Skeletal muscle satellite cell (primary cell): Measurements from ENCODE around the gene PAFAH1B2.
"Not testable (repeated sequence)": the region's sequence is repeated elsewhere in the genome, so short reads cannot be mapped to it uniquely, and the experiment has no call there.

Experiments
- H3K27me3 ChIP-seq: 2 replicates; pipeline ENCODE4 v1.7.0; 2013; ENCODE audit warnings: low read length; ENCODE audit not compliant: control insufficient read depth, insufficient read depth
- H3K36me3 ChIP-seq: 2 replicates; pipeline ENCODE4 v1.7.0; 2013; ENCODE audit warnings: mild to moderate bottlenecking, control low read depth, low read length; ENCODE audit not compliant: insufficient read depth
- H3K4me1 ChIP-seq: 2 replicates; pipeline ENCODE4 v1.7.0; 2013; ENCODE audit warnings: low read length; ENCODE audit not compliant: control insufficient read depth, insufficient read depth
- H3K4me2 ChIP-seq: 2 replicates; pipeline ENCODE4 v1.7.0; 2013; ENCODE audit warnings: mild to moderate bottlenecking, low read length
- H3K4me3 ChIP-seq: 2 replicates; pipeline ENCODE4 v1.7.0; 2013; ENCODE audit warnings: low read length
- H3K9ac ChIP-seq: 2 replicates; pipeline ENCODE4 v1.7.0; 2013; ENCODE audit warnings: mild to moderate bottlenecking, low read depth, low read length, moderate library complexity
- H3K9me3 ChIP-seq: replicated peaks from 2 replicates; pipeline ENCODE4 v1.7.0; 2013; ENCODE audit warnings: mild to moderate bottlenecking, control low read depth, low read length

The PAFAH1B2 gene

DNA sequence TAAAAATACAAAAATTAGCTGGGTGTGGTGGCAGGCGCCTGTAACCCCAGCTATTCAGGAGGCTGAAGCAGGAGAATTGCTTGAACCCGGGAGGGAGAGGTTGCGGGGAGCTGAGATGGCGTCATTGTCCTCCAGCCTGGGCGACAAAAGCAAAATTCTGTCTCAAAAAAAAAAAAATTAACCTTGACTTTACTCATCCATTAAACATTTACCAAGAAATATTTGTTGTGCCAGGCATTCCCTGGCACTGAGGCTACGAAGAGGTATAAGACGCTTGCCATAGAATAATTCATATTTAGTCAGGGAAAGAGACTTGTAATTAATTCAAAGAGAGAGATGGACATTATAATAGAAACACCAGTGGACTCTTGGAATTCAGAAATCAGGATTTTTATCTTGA lies 13.2 kb upstream of the PAFAH1B2 start:
- Histone ChIP-seq H3K9me3 (no peaks in the 10 kb centered on the region), H3K36me3 (no peaks in the 10 kb centered on the region), H3K9ac (no peak overlapping the region), H3K4me3 (no peak overlapping the region), H3K4me2 (no peak overlapping the region), H3K4me1 (no peaks in the 10 kb centered on the region), H3K27me3 (peaks cover 20% of the 10 kb centered on the region)

DNA sequence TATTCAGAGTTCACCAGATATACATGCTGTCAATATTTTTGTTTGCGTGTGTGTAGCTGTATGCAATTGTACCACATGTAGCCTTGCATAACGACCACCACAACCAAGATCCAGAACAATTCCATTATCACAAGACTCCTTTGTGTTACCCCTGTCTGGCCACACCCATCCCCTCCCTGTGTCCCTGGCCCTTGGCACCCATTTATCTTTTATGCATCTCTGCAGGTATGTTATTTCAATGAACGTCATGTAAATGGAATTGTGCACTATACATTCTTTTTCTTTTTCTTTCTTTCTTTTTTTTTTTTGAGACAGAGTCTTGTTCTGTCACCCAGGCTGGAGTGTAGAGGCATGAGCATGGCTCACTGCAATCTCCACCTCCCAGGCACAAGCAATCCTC lies 9.7 kb upstream of the PAFAH1B2 start:
- H3K9ac ChIP-seq = no peak overlapping the region
- no peaks in the 10 kb centered on the region for H3K4me1 ChIP-seq
- H3K27me3 ChIP-seq = no peaks in the 10 kb centered on the region
- H3K4me3 ChIP-seq = no peak overlapping the region
- no peaks in the 10 kb centered on the region for H3K36me3 ChIP-seq
- H3K4me2 ChIP-seq = no peak overlapping the region
- H3K9me3 ChIP-seq = no peaks in the 10 kb centered on the region

DNA sequence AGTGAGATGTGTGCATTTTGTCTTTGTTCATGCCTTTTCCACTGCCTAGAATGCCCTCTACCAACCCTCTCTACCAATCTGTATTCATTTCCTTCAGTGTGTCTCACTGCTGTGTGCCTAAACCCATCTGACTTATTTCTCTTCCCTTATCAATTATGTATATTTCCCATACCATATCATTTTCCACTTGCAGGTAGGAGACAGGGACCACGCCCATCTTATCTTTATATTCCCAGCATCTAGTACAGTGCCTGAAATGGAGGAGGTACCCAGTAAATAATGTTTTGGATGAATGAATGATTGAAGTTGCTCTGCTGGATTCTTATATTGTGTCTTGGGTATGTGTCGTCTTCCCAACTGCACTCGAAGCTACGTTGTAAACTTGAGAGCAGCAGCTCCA lies 9.1 kb upstream of the PAFAH1B2 start:
- not testable (repeated sequence) for H3K9me3 ChIP-seq, H3K4me2 ChIP-seq, H3K27me3 ChIP-seq, H3K4me1 ChIP-seq, H3K36me3 ChIP-seq, H3K9ac ChIP-seq, H3K4me3 ChIP-seq

DNA sequence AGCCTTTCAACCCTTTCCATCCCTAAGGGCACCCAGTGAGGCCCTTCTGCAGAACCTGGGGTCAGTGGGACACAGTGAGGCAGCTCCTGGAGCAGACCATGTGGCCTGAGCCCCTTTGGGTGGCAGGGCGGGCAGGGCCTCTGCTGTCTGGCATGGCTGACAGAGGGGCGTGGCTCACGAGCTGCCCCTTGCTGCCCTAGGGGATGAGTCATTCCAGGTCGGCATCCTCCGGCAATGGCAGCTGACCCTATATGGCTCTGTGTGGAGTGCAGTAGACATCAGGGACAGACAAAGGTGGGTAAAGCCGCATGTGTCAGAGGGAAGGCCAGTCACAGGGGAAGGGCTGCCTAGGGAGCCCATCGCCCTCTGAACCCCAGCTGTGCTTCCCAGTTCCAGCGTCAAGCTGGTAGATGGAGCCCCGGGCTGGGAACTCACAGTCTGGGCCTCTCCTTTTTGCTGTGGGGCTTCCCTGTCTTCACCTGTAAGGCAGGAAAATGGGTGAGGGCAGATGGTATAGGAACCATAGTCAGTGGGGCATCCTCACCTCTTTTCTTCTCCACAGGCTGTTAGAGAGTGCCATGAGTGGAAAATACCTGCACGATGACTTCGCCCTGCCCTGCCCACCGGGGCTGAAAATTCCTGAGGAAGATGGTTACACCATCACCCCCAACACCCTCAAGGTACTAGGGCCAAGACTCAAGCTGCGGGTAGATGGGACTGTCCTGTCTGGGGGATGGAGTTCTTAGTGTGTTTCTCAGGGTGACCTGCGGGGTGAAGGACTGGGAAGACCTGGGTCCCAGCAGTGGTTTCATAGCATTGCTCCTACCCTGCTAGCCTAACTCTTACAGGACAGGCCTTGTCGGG lies 6.6 kb upstream of the PAFAH1B2 start:
- H3K4me2 ChIP-seq, H3K36me3 ChIP-seq: not testable (repeated sequence)

DNA sequence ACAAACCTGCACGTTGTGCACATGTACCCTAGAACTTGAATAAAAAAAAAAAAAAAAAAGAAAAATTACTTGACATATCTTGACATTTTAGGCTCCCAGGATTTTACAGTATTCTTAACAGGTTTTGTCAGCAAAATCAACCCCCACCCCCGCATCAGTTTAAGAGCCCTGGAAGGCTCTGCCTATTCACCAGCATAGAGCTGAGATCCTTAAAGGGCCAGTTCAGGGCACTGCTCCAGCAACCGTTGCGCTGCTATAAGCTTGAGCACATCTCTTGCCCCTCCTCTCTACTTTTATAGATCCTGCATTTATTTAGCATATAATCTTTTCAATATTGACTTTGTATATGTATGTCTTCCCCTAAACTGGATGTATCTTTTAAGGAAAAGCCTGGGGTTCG lies 697 bp upstream of the PAFAH1B2 start:
- H3K4me1 ChIP-seq = peaks cover 21% of the 10 kb centered on the region
- H3K4me3 ChIP-seq = peak overlapping the region; percentile 81
- no peaks in the 10 kb centered on the region for H3K9me3 ChIP-seq
- H3K9ac ChIP-seq = peak overlapping the region; percentile 88
- H3K4me2 ChIP-seq = peak overlapping the region; percentile 86
- peaks cover 17% of the 10 kb centered on the region for H3K36me3 ChIP-seq
- no peaks in the 10 kb centered on the region for H3K27me3 ChIP-seq

More for the DNA sequence above, 6.6 kb upstream of the PAFAH1B2 start:
- H3K4me3 ChIP-seq, H3K4me1 ChIP-seq, H3K9ac ChIP-seq, H3K27me3 ChIP-seq, H3K9me3 ChIP-seq: not testable (repeated sequence)

DNA sequence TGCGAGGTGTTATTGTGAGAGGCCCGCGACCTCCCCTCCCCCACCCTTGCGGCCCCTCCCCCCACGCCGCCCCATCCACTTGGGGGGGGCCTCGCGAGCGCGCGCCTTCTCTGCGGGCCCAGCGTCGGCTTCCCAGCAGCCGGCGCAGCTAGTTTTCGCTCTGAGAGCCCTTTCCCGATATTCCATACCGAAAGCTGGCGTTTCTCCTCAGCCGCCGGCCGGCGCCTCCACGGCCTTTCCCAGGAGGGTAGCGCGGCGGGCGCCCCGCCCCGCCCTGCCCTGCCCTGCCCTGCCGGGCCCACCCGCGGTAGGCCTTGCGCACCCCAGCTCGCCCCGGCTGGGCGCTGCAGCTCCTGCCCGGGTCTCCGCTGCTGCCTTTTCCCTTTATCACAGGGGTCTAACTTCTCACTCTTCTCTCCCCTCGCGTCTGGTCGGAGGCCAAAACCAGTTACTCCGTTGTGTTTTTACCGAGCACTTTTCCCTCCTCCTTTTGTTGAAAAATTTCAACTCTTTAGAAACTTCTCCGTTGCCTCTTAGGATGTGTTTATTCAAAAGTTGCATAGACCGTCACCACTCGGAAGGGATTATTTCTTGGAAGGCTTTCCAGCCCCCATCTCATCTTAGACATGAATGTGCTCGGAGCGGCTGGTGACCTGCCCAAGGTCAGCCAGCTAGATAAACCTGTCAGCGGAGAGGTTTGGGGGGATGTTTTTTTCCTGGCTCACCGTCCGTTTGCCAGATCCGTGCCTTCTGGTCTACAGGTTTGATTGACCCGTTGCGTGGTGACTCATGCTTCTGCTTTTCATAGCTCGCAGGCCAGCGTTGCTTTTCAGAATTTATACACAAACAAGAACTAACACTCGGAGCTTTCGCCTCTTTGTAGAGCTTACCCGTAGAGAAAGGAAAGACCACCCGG lies 648 bp downstream of the PAFAH1B2 start:
- peaks cover 21% of the 10 kb centered on the region for H3K4me1 ChIP-seq
- no peaks in the 10 kb centered on the region for H3K27me3 ChIP-seq
- H3K36me3 ChIP-seq = peaks cover 19% of the 10 kb centered on the region
- no peaks in the 10 kb centered on the region for H3K9me3 ChIP-seq
- H3K4me2 ChIP-seq = peak overlapping the region; percentile 86
- peak overlapping the region; percentile 81 for H3K4me3 ChIP-seq
- peak overlapping the region; percentile 88 for H3K9ac ChIP-seq

DNA sequence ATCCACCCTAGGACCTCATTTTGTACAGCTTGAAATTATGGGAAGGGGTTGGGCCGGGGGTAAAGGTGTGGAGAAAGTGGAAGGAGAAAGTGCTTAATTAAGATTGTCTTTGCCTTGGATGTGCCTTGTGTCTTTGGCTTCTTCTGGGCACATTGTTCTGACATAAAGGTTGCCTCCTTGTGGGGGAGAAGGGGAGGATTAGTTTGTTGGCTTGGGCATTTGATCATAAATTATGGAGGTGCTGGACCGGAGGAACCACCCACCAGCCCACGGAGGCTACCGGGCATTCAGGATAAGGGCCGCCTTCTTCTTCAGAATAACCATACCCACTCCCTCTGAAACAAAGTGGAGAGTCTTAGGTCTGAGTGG lies 1.3 kb downstream of the PAFAH1B2 start:
- Histone ChIP-seq H3K4me2 (peak overlapping the region; percentile 86), H3K4me3 (peak overlapping the region; percentile 81), H3K36me3 (peaks cover 19% of the 10 kb centered on the region), H3K4me1 (peaks cover 21% of the 10 kb centered on the region), H3K27me3 (no peaks in the 10 kb centered on the region), H3K9me3 (no peaks in the 10 kb centered on the region), H3K9ac (peak overlapping the region; percentile 88)

DNA sequence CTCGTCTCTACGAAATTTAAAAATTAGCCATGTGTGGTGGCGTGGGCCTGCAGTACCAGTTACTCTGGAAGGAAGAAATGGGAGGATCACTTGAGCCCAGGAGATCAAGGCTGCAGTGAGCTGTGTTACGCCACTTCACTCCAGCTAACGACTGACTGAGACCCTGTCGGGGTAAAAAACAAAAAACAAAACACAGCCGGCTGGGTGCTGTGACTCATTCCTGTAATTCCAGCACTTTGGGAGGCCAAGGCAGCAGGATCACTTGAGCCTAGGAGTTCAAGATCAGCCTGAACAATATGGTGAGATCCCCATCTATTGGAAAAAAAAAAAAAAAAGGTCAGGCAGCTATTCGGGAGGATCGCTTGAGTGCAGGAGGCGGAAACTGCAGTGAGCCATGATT lies 2.4 kb downstream of the PAFAH1B2 start:
- peak overlapping the region; percentile 81 for H3K4me3 ChIP-seq
- no peaks in the 10 kb centered on the region for H3K9me3 ChIP-seq
- H3K9ac ChIP-seq = no peak overlapping the region
- peak overlapping the region; percentile 86 for H3K4me2 ChIP-seq
- peaks cover 19% of the 10 kb centered on the region for H3K36me3 ChIP-seq
- H3K4me1 ChIP-seq = peaks cover 21% of the 10 kb centered on the region
- no peaks in the 10 kb centered on the region for H3K27me3 ChIP-seq

DNA sequence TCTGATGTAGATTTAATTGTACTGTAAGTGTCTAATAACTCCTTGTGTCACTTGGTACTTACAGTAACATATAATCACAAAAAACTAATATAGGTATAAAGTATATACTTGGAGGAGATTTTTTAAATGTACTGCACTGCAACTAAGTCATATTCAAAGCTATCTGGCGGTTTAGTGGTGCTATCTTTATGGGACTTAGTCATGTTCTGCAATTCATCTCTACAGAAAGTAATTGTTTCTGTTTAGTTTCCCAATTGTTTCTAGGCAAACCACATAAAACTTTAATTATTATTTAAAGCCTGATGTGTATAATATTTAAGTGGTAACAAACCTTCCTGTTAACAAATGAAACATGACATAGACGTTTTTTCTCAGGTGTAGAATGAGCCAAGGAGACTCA lies 8.0 kb downstream of the PAFAH1B2 start:
- Histone ChIP-seq H3K4me2 (no peak overlapping the region), H3K4me3 (no peak overlapping the region), H3K36me3 (peaks cover 46% of the 10 kb centered on the region), H3K9me3 (no peaks in the 10 kb centered on the region), H3K4me1 (peaks cover 7% of the 10 kb centered on the region), H3K27me3 (no peaks in the 10 kb centered on the region), H3K9ac (no peak overlapping the region)

DNA sequence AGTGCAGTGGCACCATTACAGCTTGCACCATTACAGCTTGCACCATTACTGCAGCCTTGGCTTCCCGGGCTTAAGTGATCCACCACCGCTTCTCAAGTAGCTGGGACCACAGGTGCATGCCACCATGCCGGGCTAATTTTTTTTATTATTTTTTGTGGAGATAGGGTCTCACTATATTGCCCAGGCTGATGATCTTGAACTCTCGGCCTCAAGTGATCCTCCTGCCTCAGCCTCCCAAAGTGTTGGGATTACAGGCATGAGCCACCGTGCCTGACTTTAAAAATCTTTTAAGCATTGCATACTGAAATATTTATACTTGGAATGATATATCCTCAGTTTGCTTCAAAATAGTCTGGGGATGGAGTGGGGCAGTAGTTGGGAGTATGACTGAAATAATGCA lies 10.4 kb downstream of the PAFAH1B2 start:
- Histone ChIP-seq H3K9ac (no peak overlapping the region), H3K4me2 (no peak overlapping the region), H3K4me1 (no peaks in the 10 kb centered on the region), H3K9me3 (no peaks in the 10 kb centered on the region), H3K27me3 (no peaks in the 10 kb centered on the region), H3K4me3 (no peak overlapping the region), H3K36me3 (peaks cover 51% of the 10 kb centered on the region)

DNA sequence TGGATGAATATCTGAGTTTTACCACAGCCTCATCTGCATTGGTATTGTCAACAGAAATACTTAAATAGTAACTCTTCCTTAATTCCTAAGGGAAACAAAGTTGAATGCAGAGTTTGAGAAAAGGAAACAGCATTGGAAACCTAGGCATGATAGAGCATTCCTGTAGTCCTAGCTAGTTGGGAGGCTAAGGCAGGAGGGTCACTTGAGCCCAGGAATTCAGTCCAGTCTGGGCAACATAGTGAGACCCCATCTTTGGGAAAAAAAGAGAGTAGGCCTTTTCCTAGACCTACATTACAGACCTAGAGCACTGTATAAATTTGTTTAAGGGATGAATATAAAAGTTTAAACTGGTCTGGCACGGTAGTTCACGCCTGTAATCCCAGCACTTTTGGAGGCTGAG lies 13.4 kb downstream of the PAFAH1B2 start:
- H3K36me3 ChIP-seq = peaks cover 75% of the 10 kb centered on the region
- H3K4me1 ChIP-seq = no peaks in the 10 kb centered on the region
- no peaks in the 10 kb centered on the region for H3K9me3 ChIP-seq
- H3K27me3 ChIP-seq = no peaks in the 10 kb centered on the region
- H3K4me2 ChIP-seq = no peak overlapping the region
- no peak overlapping the region for H3K4me3 ChIP-seq
- no peak overlapping the region for H3K9ac ChIP-seq
